OCI-LY7 (cell line): ENCODE data around the gene DAP. TPM values are rescaled to one million over a fixed set of nuclear protein-coding genes. Genes with fewer than 3 reads are reported as not detected.

Experiments used
- BruUV-seq: library from RNA; stranded (reverse); fragments of 400-500 nt; replicated peaks from 2 replicates; lab custom pipeline; 2021; lab: Mats Ljungman, UMichigan
- CTCF ChIA-PET: fragments of 300-600 bp; sonication (Branson Sonifier 250); formaldehyde crosslinking; loops from one replicate; lab custom pipeline; 2022; ENCODE audit warnings: antibody characterized with exemption; ENCODE audit not compliant: unreplicated experiment; lab: Charles Lee
- POLR2A ChIA-PET: fragments of 300-600 bp; sonication (Branson Sonifier 250); formaldehyde crosslinking; loops from one replicate; lab custom pipeline; 2022; ENCODE audit warnings: antibody characterized with exemption; lab: Charles Lee
- DNase-seq: peaks from one replicate; pipeline ENCODE4 v3.0.0-alpha.2; 2015; ENCODE audit warnings: low spot score
- H2AFZ ChIP-seq: fragments of 200-600 bp; sonication (generic), shearing (Covaris generic); 2 replicates; pipeline ENCODE4 v1.6.1; 2014; ENCODE audit warnings: mild to moderate bottlenecking, antibody characterized with exemption, low read length, moderate library complexity
- H3K27ac ChIP-seq: fragments of 200-600 bp; sonication (generic); 2 replicates; pipeline ENCODE4 v1.5.1; 2014; ENCODE audit warnings: mixed run types, low read depth, mild to moderate bottlenecking, moderate library complexity, low read length, inconsistent platforms; ENCODE audit not compliant: poor library complexity, severe bottlenecking
- H3K36me3 ChIP-seq: fragments of 200-600 bp; sonication (generic); 2 replicates; pipeline ENCODE4 v1.6.1; 2014; ENCODE audit warnings: mild to moderate bottlenecking, antibody characterized with exemption, low read length, moderate library complexity, mixed read lengths; ENCODE audit not compliant: insufficient read depth
- H3K4me1 ChIP-seq: fragments of 200-600 bp; sonication (generic); 2 replicates; pipeline ENCODE4 v1.5.1; 2014; ENCODE audit warnings: mild to moderate bottlenecking, low read length; ENCODE audit not compliant: insufficient read depth, poor library complexity, severe bottlenecking
- H3K4me2 ChIP-seq: fragments of 200-600 bp; sonication (generic); 2 replicates; pipeline ENCODE4 v1.6.1; 2014; ENCODE audit warnings: mild to moderate bottlenecking, low read length
- H3K4me3 ChIP-seq: fragments of 200-600 bp; sonication (generic); 2 replicates; pipeline ENCODE4 v1.5.1; 2014; ENCODE audit warnings: mild to moderate bottlenecking, low read depth, low read length; ENCODE audit not compliant: poor library complexity, severe bottlenecking
- H3K79me2 ChIP-seq: fragments of 200-600 bp; sonication (generic); 2 replicates; pipeline ENCODE4 v1.6.1; 2016; ENCODE audit warnings: low read depth, mild to moderate bottlenecking, low read length, moderate library complexity, mixed read lengths; ENCODE audit not compliant: insufficient read depth
- H3K9me2 ChIP-seq: fragments of 200-600 bp; sonication (generic); 2 replicates; pipeline ENCODE4 v1.6.1; 2016; ENCODE audit warnings: mild to moderate bottlenecking, low read length, mixed read lengths; ENCODE audit not compliant: insufficient read depth
- H3K9me3 ChIP-seq: fragments of 200-600 bp; sonication (generic); 2 replicates; pipeline ENCODE4 v1.6.1; 2014; ENCODE audit warnings: mild to moderate bottlenecking, mixed run types, low read length, mixed read lengths
- H4K20me1 ChIP-seq: fragments of 200-600 bp; sonication (generic); 2 replicates; pipeline ENCODE4 v1.6.1; 2014; ENCODE audit warnings: mild to moderate bottlenecking, antibody characterized with exemption, low read length, moderate library complexity, mixed read lengths; ENCODE audit not compliant: insufficient read depth
- CTCF ChIP-seq: fragments of 200-600 bp; sonication (generic); conservative IDR thresholded peaks from 2 replicates; pipeline ENCODE4 v1.5.1; 2014; ENCODE audit warnings: mild to moderate bottlenecking, antibody characterized with exemption, low read length, moderate library complexity, mixed read lengths
- EZH2phosphoT487 ChIP-seq: fragments of 200-600 bp; sonication (generic); IDR thresholded peaks from 2 replicates; pipeline ENCODE4 v1.6.1; 2018; ENCODE audit warnings: low read depth, borderline replicate concordance, mild to moderate bottlenecking, mixed run types, antibody characterized with exemption, low read length, moderate library complexity, mixed read lengths
- intact Hi-C: fragments of 100-400 bp; cut with micrococcal nuclease; formaldehyde crosslinking; loops from one replicate; pipeline ENCODE4 v1.10.0; 2022; ENCODE audit not compliant: unreplicated experiment
- total RNA-seq, 2 experiments: library from RNA; depleted of rRNA in 1 of 2; stranded (reverse); fragments of >200 nt in 1 of 2; shearing (Covaris generic) in 1 of 2; gene quantifications; 2 replicates each; pipeline ENCODE4 v1.2.3, GENCODE V29; 2014 to 2022

The DAP gene
- total RNA-seq, 2 experiments from 2014 or later: 21.5 to 96.1 TPM

- Histone ChIP-seq H3K9me2 (no peaks in the 10 kb centered on the region), H3K36me3 (peaks cover 8% of the 10 kb centered on the region), H3K4me1 (peaks cover 32% of the 10 kb centered on the region), H3K79me2 (no peaks in the 10 kb centered on the region), H3K4me3 (no peak overlapping the region), H2AFZ (no peak overlapping the region), H3K27ac (no peak overlapping the region), H4K20me1 (no peaks in the 10 kb centered on the region), H3K9me3 (no peaks in the 10 kb centered on the region), H3K4me2 (no peak overlapping the region)
- intact Hi-C loops: no loop called here
- TF ChIP-seq CTCF (no peak), EZH2phosphoT487 (no peak)
- ChIA-PET CTCF (no interaction called here), POLR2A (interaction anchor here (0.5 kb wide), 1 partner anchor 524 kb away, joined by 3 read pairs; no protein-coding TSS in a partner anchor)
- no TSS peak for BruUV-seq
- no peak for DNase-seq
Measured at GRCh38 chr5:10704949-10705621, 55.9 kb downstream of the DAP start.

GRCh38 chr5:10703676-10704075, 57.4 kb downstream of the DAP start:
- Histone ChIP-seq H3K4me2 (no peak overlapping the region), H3K9me2 (no peaks in the 10 kb centered on the region), H3K4me3 (no peak overlapping the region), H3K79me2 (no peaks in the 10 kb centered on the region; the same call in 1 of the 2 replicates), H4K20me1 (no peaks in the 10 kb centered on the region), H2AFZ (no peak overlapping the region), H3K4me1 (peaks cover 46% of the 10 kb centered on the region), H3K27ac (no peak overlapping the region), H3K36me3 (peaks cover 8% of the 10 kb centered on the region), H3K9me3 (no peaks in the 10 kb centered on the region)
- intact Hi-C loops: no loop called here
- TF ChIP-seq EZH2phosphoT487 (no peak), CTCF (no peak)
- no peak for DNase-seq
- ChIA-PET CTCF (interaction anchor here (0.6 to 1.5 kb wide), 2 partner anchors 21 to 87 kb away, joined by 3 to 4 read pairs; no protein-coding TSS in a partner anchor), POLR2A (interaction anchor here (0.6 to 1.2 kb wide), 3 partner anchors 12 to 18 kb away, joined by 3 to 5 read pairs (median 4); no protein-coding TSS in a partner anchor)
- no TSS peak for BruUV-seq
